HUES6 (cell line): ENCODE data around the gene MSANTD1.

Experiments
- H3K27ac ChIP-seq: 2 replicates; pipeline ENCODE4 v1.7.0; 2013; ENCODE audit warnings: low read depth, mild to moderate bottlenecking, low read length, inconsistent platforms
- H3K27me3 ChIP-seq: 2 replicates; pipeline ENCODE4 v1.6.1; 2013; ENCODE audit warnings: low read length; ENCODE audit not compliant: control insufficient read depth, insufficient read depth
- H3K36me3 ChIP-seq: 2 replicates; pipeline ENCODE4 v1.6.1; 2013; ENCODE audit warnings: low read length; ENCODE audit not compliant: control insufficient read depth, insufficient read depth
- H3K4me1 ChIP-seq: 2 replicates; pipeline ENCODE4 v1.6.1; 2013; ENCODE audit warnings: low read length; ENCODE audit not compliant: control insufficient read depth, insufficient read depth
- H3K4me3 ChIP-seq: 2 replicates; pipeline ENCODE4 v1.5.1; 2013; ENCODE audit warnings: low read depth, low read length
- H3K9ac ChIP-seq: one replicate; pipeline ENCODE4 v1.6.1; 2013; ENCODE audit warnings: mild to moderate bottlenecking, low read length
- H3K9me3 ChIP-seq: 2 replicates; pipeline ENCODE4 v1.6.1; 2013; ENCODE audit warnings: low read depth, low read length; ENCODE audit not compliant: control insufficient read depth, insufficient read depth

Gene MSANTD1

DNA sequence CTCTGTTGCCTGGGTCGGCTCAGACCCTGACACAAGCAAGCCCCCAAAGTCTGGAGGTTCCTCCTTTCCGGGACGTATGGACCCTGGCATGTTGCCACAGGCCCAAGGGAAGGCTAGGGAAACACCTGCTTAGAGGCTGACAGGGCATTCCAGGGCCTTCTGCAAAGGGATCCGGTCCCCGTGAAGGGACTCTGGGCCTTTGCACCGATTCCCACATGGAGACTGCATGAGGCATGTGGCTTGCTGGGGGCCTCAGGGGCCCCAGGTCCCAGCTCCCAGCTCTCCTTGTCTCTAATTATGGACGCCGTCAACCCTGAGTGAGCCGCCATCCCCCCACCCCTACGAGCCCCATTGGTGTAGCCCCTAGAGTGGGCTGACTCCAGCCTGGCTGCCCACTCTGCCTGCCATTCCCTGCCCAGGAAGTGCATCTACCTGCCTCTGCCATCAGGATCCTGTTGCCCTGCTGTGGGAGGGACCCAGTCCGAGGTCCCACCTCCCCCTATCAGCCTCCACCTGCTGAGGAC is 39.7 kb downstream of the MSANTD1 start:
- Histone ChIP-seq H3K9me3 (no peaks in the 10 kb centered on the region), H3K27ac (no peak overlapping the region), H3K4me1 (peaks cover 6% of the 10 kb centered on the region; the same call in 1 of the 2 replicates), H3K9ac (no peak overlapping the region), H3K4me3 (no peak overlapping the region), H3K36me3 (no peaks in the 10 kb centered on the region), H3K27me3 (peaks cover 16% of the 10 kb centered on the region)

DNA sequence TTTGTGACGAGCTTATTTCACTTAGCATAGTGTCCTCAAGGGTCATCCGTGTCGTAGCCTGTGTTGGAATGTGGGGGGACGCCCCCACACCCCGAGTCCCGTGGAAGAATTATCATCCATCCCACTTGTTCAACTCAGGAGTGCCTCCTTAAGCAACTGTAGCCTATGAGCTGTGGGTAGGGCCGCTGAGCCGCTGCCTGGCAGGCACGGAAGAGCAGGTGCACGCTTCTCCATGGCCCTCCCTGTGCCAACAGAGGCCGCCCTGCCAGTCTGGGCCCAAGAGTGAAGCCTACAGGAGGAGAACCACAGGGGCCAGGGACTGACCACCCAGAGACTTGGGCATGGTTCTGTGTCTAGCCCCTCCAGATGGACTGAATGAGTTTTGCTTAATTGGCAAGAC is 41.5 kb downstream of the MSANTD1 start:
- no peaks in the 10 kb centered on the region for H3K36me3 ChIP-seq
- no peak overlapping the region for H3K9ac ChIP-seq
- no peaks in the 10 kb centered on the region for H3K9me3 ChIP-seq
- peaks cover 16% of the 10 kb centered on the region for H3K27me3 ChIP-seq
- H3K4me3 ChIP-seq: no peak overlapping the region
- H3K4me1 ChIP-seq: peaks cover 20% of the 10 kb centered on the region
- no peak overlapping the region for H3K27ac ChIP-seq

GRCh38 chr4:3290889-3291321 is 41.9 kb downstream of the MSANTD1 start:
- no peaks in the 10 kb centered on the region for H3K9me3 ChIP-seq
- H3K36me3 ChIP-seq: 0 out of 2 replicates have a peak, but pooled peaks cover 2% of the 10 kb centered on the region
- no peak overlapping the region for H3K4me3 ChIP-seq
- H3K27ac ChIP-seq: no peak overlapping the region
- peaks cover 20% of the 10 kb centered on the region for H3K4me1 ChIP-seq
- H3K9ac ChIP-seq: no peak overlapping the region
- H3K27me3 ChIP-seq: peaks cover 16% of the 10 kb centered on the region

DNA sequence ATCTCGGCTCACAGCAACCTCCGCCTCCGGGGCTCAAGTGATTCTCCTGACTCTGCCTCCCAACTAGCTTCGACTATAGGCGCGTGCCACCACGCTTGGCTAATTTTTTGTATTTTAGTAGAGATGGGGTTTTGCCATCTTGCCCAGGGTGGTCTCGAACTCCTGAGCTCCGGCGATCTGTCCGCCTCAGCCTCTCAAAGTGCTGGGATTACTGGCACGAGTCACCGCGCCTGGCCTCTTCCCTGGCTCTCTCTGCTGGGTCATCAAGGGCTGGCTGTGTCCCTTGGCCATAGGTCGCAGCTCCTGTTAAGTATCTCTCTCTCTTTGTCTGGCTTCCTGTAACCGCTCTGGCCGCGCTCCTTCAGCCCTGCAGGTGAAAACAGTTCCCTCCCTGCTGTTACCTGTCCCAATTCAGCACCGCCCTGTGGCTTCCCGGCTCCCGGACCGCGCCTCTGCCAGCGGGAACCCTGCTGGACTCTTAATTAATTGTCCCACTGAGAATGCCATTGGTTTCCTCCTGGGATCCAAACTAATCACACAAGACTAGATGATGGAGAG is 42.5 kb downstream of the MSANTD1 start:
- peaks cover 16% of the 10 kb centered on the region for H3K27me3 ChIP-seq
- H3K9ac ChIP-seq: peak overlapping the region; percentile 52
- H3K4me3 ChIP-seq: peak overlapping the region; percentile 97
- no peak overlapping the region for H3K27ac ChIP-seq
- H3K4me1 ChIP-seq: peaks cover 20% of the 10 kb centered on the region
- no peaks in the 10 kb centered on the region for H3K9me3 ChIP-seq
- 0 out of 2 replicates have a peak, but pooled peaks cover 2% of the 10 kb centered on the region for H3K36me3 ChIP-seq

DNA sequence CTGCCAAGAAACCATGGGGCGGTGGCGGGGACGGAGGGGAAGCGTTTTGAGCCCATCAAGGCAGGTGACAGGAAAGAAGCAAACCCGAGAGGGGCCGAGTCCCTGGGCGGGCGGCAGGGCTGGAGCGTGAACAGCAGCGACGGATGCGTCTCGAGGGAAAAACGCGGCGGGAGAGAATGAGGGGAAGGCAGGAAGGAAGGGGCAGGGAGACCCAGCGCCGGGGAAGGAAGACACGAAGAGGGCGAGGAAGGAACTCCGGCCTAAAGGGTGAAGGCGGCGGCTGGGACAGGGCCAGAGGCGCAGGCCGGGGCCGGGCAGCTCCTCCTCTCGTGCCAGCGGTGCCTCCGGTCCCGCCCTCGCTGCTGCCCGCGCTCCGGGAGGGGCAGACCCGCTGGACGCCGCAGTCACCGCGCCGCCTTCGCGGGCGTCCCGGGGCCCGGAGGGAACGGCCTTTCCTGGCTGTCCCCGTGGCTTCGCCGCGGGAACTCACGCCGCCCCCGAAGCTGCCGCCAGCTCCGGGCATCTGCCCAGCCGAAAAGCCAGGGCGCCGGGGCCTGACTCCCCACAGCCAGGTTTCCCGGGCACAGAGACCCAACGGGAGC is 43.1 kb downstream of the MSANTD1 start:
- Histone ChIP-seq H3K36me3 (0 out of 2 replicates have a peak, but pooled peaks cover 2% of the 10 kb centered on the region), H3K27ac (no peak overlapping the region), H3K27me3 (peaks cover 16% of the 10 kb centered on the region), H3K9ac (peak overlapping the region; percentile 52), H3K4me1 (peaks cover 20% of the 10 kb centered on the region), H3K9me3 (no peaks in the 10 kb centered on the region), H3K4me3 (peak overlapping the region; percentile 97)

DNA sequence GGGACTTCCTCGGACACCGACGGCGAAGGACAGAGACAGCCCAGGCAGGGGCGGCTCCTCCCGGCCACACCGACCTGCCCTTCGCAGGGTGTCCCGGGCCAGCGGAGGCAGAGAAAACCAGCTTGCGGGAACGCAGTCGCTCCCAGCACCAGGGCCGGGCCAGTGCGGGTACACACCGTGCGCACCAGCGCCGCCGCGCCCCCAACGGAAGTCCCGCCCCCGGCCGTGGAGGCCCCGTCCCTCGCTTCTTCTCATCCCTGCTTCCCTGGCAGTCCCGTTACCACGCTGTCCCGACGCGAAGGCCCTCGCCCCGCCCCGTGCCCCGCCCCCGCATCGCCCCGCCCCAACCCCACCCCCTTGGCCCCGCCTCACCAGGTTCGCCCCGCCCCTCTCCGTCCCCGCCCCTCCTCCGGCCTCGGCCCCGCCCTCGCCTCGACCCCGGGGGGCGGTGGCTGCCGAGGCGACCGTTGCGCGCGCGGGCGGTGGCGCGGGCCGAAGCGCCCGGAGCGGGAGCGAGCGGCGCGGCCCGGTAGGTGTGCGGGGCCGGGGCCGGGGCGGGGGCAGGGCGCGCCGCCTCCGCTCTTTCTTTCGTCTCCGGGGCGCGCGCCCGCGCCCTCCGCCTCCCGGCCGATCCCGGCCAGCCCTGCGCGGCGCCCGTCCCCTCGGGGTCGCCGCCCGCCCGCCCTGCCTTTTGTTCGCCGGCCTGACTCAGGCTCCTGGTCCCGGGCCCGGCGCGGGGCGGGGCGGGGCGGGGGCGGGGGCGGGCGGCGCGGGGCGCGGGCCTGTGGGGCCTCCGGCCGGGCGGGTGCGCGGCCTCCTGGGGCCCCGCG is 43.8 kb downstream of the MSANTD1 start, which contains the start of gene RGS12:
Gene RGS12, plus strand, starts transcription at position 451 of the 830 bp plus-strand sequence. CDS start 23,150 bp downstream, outside the sequence.
- peak within 1 kb of the TSS; percentile 90 for H3K9ac ChIP-seq
- H3K36me3 ChIP-seq: 0 out of 2 replicates have a peak, but pooled peaks cover 2% of the 10 kb centered on the region
- peaks cover 20% of the 10 kb centered on the region for H3K4me1 ChIP-seq
- H3K27me3 ChIP-seq: peaks cover 16% of the 10 kb centered on the region
- H3K4me3 ChIP-seq: peak within 1 kb of the TSS; percentile 97
- H3K27ac ChIP-seq: peak within 1 kb of the TSS; percentile 62; the same call in 1 of the 2 replicates
- no peaks in the 10 kb centered on the region for H3K9me3 ChIP-seq

DNA sequence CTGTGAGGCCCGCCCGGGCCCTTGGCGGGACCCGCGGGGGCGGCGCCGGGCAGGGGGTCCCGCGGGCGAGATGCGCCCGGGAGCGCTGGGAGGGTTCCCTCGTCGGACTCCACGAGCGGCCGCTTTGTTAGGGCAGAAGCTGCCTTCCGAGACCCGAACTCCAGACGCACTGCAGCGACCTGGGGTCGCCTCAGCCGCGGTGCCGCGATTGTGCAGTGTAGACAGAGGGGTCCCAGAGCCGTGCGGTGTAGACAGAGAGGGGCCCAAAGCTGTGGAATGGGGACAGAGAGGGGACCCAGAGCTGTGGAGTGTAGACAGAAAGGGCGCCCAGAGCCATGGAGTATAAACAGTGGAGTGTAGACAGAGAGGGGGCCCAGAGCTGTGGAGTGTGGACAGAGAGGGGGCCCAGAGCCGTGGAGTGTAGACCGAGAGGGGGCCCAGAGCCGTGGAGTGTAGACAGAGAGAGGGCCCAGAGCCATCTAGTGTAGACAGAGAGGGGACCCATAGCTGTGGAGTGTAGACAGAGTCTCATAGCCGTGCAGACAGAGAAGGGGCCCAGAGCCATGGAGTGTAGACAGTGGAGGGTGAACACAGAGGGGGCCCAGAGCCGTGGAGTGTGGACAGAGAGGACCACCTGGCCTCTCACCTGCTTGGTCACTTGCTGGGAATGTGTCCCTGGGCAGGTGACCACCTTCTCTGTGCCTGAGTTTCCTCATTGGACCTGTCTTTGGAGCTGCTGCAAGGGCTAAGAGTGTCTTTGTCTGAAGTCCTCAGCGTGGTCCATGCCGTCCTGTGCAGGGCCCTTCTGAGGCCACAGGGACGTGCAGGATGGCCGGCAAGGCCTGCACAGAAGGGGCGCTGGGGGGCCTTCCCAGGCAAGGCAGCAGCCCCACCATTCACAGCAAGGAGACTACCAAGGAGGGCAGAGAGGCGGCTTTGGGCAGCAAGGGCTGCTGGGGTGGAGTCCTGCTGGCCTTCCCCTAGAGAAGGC is 44.7 kb downstream of the MSANTD1 start:
- Histone ChIP-seq H3K27me3 (peaks cover 16% of the 10 kb centered on the region), H3K4me3 (peak overlapping the region; percentile 89), H3K36me3 (0 out of 2 replicates have a peak, but pooled peaks cover 2% of the 10 kb centered on the region), H3K27ac (peak overlapping the region; percentile 62; the same call in 1 of the 2 replicates), H3K4me1 (peaks cover 20% of the 10 kb centered on the region), H3K9ac (peak overlapping the region; percentile 90), H3K9me3 (no peaks in the 10 kb centered on the region)

GRCh38 chr4:3294401-3295241 is 45.7 kb downstream of the MSANTD1 start:
- Histone ChIP-seq H3K4me1 (peaks cover 26% of the 10 kb centered on the region), H3K4me3 (peak overlapping the region; percentile 20; the same call in 1 of the 2 replicates)

DNA sequence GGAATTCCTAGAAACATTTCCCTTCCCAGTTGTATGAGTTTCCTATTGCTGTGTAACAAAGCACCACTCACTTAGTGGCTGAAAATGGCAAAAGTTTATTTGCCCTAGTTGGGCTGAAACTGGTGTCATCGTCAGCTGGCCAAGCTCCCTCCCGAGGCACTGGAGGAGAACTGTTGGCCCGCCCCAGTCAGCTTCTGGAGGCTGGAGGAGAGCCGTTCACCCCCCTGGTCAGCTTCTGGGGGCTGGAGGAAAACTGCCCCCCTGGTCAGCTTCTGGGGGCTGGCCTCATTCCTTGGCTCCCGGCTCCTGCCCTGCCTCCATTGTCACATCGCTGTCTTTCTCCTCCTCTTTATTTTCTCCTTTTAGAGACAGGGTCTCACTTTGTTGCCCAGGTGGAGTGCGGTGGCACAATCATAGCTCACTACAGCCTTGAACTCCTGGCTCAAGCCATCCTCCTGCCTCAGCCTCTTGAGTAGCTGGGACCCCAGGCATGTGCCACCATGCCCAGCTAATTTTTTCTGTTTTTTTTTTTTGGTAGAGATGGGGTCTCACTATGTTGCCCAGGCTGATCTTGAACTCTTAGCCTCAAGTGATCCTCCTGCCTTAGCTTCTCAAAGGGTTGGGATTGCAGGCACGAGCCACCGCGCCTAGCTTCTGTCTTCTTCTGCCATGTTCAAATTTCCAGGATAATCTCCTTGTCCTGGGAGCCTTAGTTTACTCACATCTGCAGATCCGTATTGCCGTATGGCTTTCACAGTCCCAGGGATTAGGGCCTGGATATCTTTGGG is 47.1 kb downstream of the MSANTD1 start:
- Histone ChIP-seq H3K9ac (no peak overlapping the region), H3K27me3 (peaks cover 6% of the 10 kb centered on the region)

More at GRCh38 chr4:3294401-3295241, 45.7 kb downstream of the MSANTD1 start:
- no peaks in the 10 kb centered on the region for H3K9me3 ChIP-seq
- 0 out of 2 replicates have a peak, but pooled peaks cover 2% of the 10 kb centered on the region for H3K36me3 ChIP-seq
- peak overlapping the region; percentile 47 for H3K9ac ChIP-seq
- no peak overlapping the region for H3K27ac ChIP-seq
- H3K27me3 ChIP-seq: peaks cover 16% of the 10 kb centered on the region

More for the DNA sequence above, 47.1 kb downstream of the MSANTD1 start:
- no peaks in the 10 kb centered on the region for H3K9me3 ChIP-seq
- H3K4me3 ChIP-seq: no peak overlapping the region
- H3K4me1 ChIP-seq: peaks cover 35% of the 10 kb centered on the region
- 0 out of 2 replicates have a peak, but pooled peaks cover 2% of the 10 kb centered on the region for H3K36me3 ChIP-seq
- no peak overlapping the region for H3K27ac ChIP-seq
